Measurements from ENCODE around the gene TMED4.
"Not testable (repeated sequence)": the region's sequence is repeated elsewhere in the genome, so short reads cannot be mapped to it uniquely, and the experiment has no call there.

Gene TMED4

GRCh38 chr7:44607141-44608068 lies 25.4 kb upstream of the TMED4 start:
- DNase-seq (ENCODE audit: low read depth), result no peak

GRCh38 chr7:44606341-44607140 lies 24.5 kb upstream of the TMED4 start, which contains the start of gene OGDH:
Gene OGDH (plus strand): TSS chr7:44606627. CDS start chr7:44624344, 17,717 bp downstream.
- DNase-seq (ENCODE audit: low read depth), result peak; percentile 99

GRCh38 chr7:44604941-44605340 lies 22.9 kb upstream of the TMED4 start:
- DNase-seq (ENCODE audit: low read depth), result no peak

- DNase-seq (ENCODE audit: low read depth), result no peak
Measured at GRCh38 chr7:44603193-44603592, 21.2 kb upstream of the TMED4 start.

GRCh38 chr7:44602576-44602910 lies 20.5 kb upstream of the TMED4 start:
- DNase-seq (ENCODE audit: low read depth), result no peak

- no peak for DNase-seq (ENCODE audit: low read depth)
Measured at GRCh38 chr7:44599222-44599621, 17.2 kb upstream of the TMED4 start.

- DNase-seq (ENCODE audit: low read depth), result not testable (repeated sequence)
Measured at GRCh38 chr7:44597181-44597580, 15.2 kb upstream of the TMED4 start.

- no peak for DNase-seq (ENCODE audit: low read depth)
Measured at GRCh38 chr7:44595934-44596635, 14.1 kb upstream of the TMED4 start.

- no peak for DNase-seq (ENCODE audit: low read depth)
Measured at GRCh38 chr7:44590910-44591309, 8.9 kb upstream of the TMED4 start.

GRCh38 chr7:44587843-44588711 lies 6.0 kb upstream of the TMED4 start:
- peak; percentile 39 for DNase-seq (ENCODE audit: low read depth)

- no peak for DNase-seq (ENCODE audit: low read depth)
Measured at GRCh38 chr7:44583146-44583865, 1.3 kb upstream of the TMED4 start.

GRCh38 chr7:44580945-44581878 lies 819 bp downstream of the TMED4 start:
- peak; percentile 9 for DNase-seq (ENCODE audit: low read depth)

GRCh38 chr7:44576228-44576627 lies 5.8 kb downstream of the TMED4 start:
- no peak for DNase-seq (ENCODE audit: low read depth)

- DNase-seq (ENCODE audit: low read depth), result no peak
Measured at GRCh38 chr7:44575054-44575453, 7.0 kb downstream of the TMED4 start.

GRCh38 chr7:44574287-44574872 lies 7.7 kb downstream of the TMED4 start:
- DNase-seq (ENCODE audit: low read depth), result no peak

GRCh38 chr7:44573464-44574286 lies 8.4 kb downstream of the TMED4 start, which contains the start of gene DDX56:
Gene DDX56 (minus strand): TSS chr7:44573908. CDS start chr7:44573895, 13 bp downstream.
- DNase-seq (ENCODE audit: low read depth), result peak; percentile 91

GRCh38 chr7:44572771-44573170 lies 9.3 kb downstream of the TMED4 start:
- no peak for DNase-seq (ENCODE audit: low read depth)

- no peak for DNase-seq (ENCODE audit: low read depth)
Measured at GRCh38 chr7:44569959-44570358, 12.1 kb downstream of the TMED4 start.
